HG02678 (cell line): ENCODE measurements around the gene ACTC1.
"Not testable (repeated sequence)": the region's sequence is repeated elsewhere in the genome, so short reads cannot be mapped to it uniquely, and the experiment has no call there.

Experiments
- ATAC-seq: cut with Tn5 transposase; IDR thresholded peaks from one replicate; pipeline ENCODE4 v1.9.1; 2021; ENCODE audit warnings: mild to moderate bottlenecking, moderate library complexity; ENCODE audit not compliant: unreplicated experiment

The ACTC1 gene

GRCh38 chr15:34795267-34796081 is at the start of gene ACTC1:
Gene ACTC1, minus strand, starts transcription at chr15:34795549. Its CDS starts 741 bp downstream, at chr15:34794808.
- ATAC-seq = no peak

- no peak for ATAC-seq
These were observed 45.9 kb upstream of the ACTC1 start for GRCh38 chr15:34841262-34841725.

- no peak for ATAC-seq
These were observed 42.9 kb upstream of the ACTC1 start for GRCh38 chr15:34838282-34838681.

DNA sequence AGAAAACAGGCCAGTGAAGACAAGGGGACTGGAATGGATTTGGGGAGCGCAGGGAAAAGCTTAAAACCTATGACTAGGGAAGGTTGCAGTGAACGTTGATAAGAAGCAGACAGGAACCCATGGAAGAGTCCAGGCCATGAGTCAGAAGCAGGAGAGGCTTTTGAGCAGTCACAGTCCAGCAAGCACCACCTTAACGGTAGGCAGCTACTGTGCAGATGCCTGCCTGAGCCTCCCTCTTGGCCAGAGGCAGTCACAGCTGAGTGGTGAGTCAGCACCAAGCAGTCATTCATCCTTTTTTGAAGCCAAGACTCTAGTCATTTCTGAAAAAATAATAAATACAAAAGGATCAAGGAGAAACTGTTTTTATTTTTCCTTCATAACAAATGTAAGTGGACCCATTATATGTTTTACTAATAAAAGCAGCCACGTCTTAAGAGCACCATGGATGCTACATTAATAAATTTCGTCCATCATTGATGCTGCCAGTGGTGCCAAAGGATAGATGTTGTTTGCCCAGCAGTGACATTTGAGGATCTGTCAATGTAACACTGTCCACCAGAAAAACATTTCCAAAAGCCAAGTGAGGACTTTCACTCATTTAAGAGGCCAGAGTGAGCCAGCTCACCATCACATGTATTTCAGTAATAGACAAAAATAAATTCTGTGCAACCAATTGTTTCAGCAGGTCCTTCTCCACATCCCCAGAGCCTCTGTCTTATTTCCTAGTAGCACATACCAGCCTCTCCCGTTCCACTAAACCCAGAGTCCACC is 42.1 kb upstream of the ACTC1 start:
- no peak for ATAC-seq

GRCh38 chr15:34828145-34828911 is 33.0 kb upstream of the ACTC1 start:
- ATAC-seq = no peak

- no peak for ATAC-seq
These were observed 26.5 kb upstream of the ACTC1 start for GRCh38 chr15:34821831-34822230.

- ATAC-seq = no peak
These were observed 24.8 kb upstream of the ACTC1 start for GRCh38 chr15:34820110-34820509.

- no peak for ATAC-seq
These were observed 23.2 kb upstream of the ACTC1 start for GRCh38 chr15:34818526-34818925.

GRCh38 chr15:34815836-34816235 is 20.5 kb upstream of the ACTC1 start:
- no peak for ATAC-seq

DNA sequence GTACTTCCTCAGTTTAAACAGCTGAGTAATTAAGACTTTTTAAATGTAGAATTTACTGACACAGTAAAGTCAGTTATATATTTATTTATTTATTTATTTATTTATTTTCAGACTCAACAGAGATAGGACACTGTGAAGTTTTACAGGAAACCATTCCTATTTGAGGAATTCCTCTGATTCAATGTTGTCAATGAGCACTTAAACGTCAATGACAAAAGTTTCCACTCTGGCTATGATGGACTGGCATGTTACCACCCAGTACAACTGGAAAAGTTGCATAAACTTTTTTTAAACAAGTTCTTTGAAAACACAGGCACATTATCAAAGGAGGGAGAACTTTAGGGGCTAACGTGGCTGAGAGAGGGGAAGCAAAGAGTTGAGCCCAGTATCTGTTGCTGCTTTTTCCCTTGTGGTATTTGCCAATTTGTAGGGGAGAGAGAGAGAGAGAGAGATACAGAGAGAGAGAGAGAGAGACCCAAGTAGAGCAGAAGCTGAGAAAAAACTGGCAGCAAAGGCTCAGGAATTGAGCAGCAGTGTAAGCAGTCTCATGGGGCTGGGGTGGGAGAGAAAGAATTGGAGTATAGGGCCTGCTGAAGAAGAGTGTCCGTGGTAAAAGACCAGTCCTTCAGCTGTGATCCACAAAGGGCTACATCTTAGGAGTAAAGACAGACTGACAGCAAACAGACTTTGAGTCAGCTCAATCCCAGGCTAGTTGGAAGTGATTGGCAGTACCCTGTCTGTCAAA is 18.3 kb upstream of the ACTC1 start:
- ATAC-seq = no peak

- not testable (repeated sequence) for ATAC-seq
These were observed 17.6 kb upstream of the ACTC1 start for GRCh38 chr15:34812868-34813365.

- ATAC-seq = no peak
These were observed 17.0 kb upstream of the ACTC1 start for GRCh38 chr15:34812369-34812768.

DNA sequence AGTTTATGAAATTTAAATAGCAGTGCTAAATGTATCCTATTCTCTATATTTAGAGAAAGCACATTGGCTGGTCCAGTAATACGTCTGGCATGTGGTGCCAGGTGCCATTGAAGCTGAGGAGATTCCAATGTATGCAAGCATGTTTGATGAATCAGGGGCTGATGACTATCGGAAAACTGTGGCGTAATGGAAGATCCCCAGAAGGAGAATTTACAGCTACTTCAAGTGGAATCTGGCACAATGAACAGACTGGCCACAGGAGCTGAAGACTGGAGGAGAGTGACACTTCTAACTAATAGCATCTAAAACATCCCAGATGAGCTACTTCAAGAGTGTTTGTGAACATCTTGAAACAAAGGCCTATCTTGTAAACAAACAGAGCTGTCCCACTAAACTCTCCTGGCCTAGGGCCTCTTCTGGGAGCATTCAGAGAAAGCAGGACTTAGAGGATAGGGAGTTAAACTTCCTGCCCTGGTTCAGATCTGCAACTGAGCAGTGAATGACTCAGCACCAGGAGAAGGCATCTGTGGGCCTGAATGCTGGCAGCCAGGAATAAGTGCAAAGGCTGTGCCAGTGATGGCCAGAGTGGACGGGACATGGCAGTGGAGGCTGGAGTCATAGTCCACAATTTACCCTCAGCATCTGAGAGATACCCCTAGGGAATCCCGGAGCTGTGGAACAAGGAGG is 15.2 kb upstream of the ACTC1 start:
- ATAC-seq = no peak

GRCh38 chr15:34809186-34809585 is 13.8 kb upstream of the ACTC1 start:
- no peak for ATAC-seq

GRCh38 chr15:34808016-34808415 is 12.7 kb upstream of the ACTC1 start:
- ATAC-seq = no peak

- not testable (repeated sequence) for ATAC-seq
These were observed 11.9 kb upstream of the ACTC1 start for GRCh38 chr15:34807241-34807640.

- no peak for ATAC-seq
These were observed 9.4 kb upstream of the ACTC1 start for GRCh38 chr15:34804776-34805175.

DNA sequence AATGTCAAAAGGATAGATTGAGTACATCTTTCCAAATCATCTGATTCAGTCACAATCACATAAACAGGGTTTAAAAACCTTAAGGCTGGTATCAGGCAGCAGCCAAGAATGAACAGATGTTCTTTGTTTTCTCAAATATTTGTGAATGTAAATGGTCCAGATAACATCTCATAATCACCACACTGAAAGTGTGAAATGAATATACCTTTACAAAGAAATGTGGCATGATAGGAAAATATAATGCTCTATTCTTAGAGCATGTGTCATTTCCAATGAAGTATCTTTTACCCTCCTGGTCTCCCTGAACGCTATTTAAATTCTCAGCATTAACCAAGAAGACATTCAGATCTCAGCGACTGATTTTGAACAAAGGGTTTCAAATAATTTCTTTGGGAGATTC is 8.8 kb upstream of the ACTC1 start:
- ATAC-seq = no peak

GRCh38 chr15:34802803-34803750 is 7.7 kb upstream of the ACTC1 start:
- ATAC-seq = no peak
